ENCODE measurements around the gene SLC19A1. TPM values are rescaled to one million over a fixed set of nuclear protein-coding genes. Genes with fewer than 3 reads are reported as not detected.

SLC19A1 gene
- total RNA-seq, 4 donors from 2014 or later: 1.5 to 8.6 (median 5.3) TPM

GRCh38 chr21:45580181-45580575 is 37.9 kb upstream of the SLC19A1 start:
- TF ChIP-seq CTCF (IDR thresholded peaks at IDR 0.05) (no peak), POLR2AphosphoS5 (IDR thresholded peaks at IDR 0.05) (no peak), EP300 (IDR thresholded peaks at IDR 0.05) (no peak), POLR2A (IDR thresholded peaks at IDR 0.05) (no peak)
- H3K27ac ChIP-seq: no peak overlapping the region
- H3K9me3 ChIP-seq: peaks cover 0 to 13% (median 0%) of the 10 kb centered on the region in 3 donors
- H3K27me3 ChIP-seq: peaks cover 69% of the 10 kb centered on the region
- H3K4me1 ChIP-seq: no peaks in the 10 kb centered on the region
- WGBS, 2 donors (ENCODE audit: low coverage in 1 of 2): 94% methylated on average over 2 of the region's 8 CpGs; no CpG with 5 or more reads in 1 of the 2 donors
- H3K36me3 ChIP-seq: no peaks in the 10 kb centered on the region
- ATAC-seq: no peak
- H3K4me3 ChIP-seq: no peak overlapping the region

GRCh38 chr21:45579383-45580180 is 37.3 kb upstream of the SLC19A1 start:
- Histone ChIP-seq H3K9me3 (peaks cover 0 to 8% (median 0%) of the 10 kb centered on the region in 3 donors), H3K27ac (no peak overlapping the region), H3K4me3 (no peak overlapping the region), H3K36me3 (no peaks in the 10 kb centered on the region), H3K27me3 (peaks cover 64% of the 10 kb centered on the region), H3K4me1 (no peaks in the 10 kb centered on the region)
- TF ChIP-seq CTCF (IDR thresholded peaks at IDR 0.05): no peak
- TF ChIP-seq POLR2AphosphoS5 (IDR thresholded peaks at IDR 0.05): no peak
- no peak for TF ChIP-seq POLR2A (IDR thresholded peaks at IDR 0.05)
- no peak for TF ChIP-seq EP300 (IDR thresholded peaks at IDR 0.05)
- no peak for ATAC-seq
- WGBS, 2 donors (ENCODE audit: low coverage in 1 of 2): 40 to 100% methylated on average over 1 of the region's 29 CpGs

GRCh38 chr21:45578811-45579381 is 36.7 kb upstream of the SLC19A1 start:
- H3K4me1 ChIP-seq: no peaks in the 10 kb centered on the region
- no peak for ATAC-seq
- no peak for TF ChIP-seq EP300 (IDR thresholded peaks at IDR 0.05)
- no peak for TF ChIP-seq POLR2A (IDR thresholded peaks at IDR 0.05)
- H3K36me3 ChIP-seq: no peaks in the 10 kb centered on the region
- peaks cover 57% of the 10 kb centered on the region for H3K27me3 ChIP-seq
- 95% methylated on average over 4 of the region's 21 CpGs; no CpG with 5 or more reads in 1 of the 2 donors for WGBS, 2 donors (ENCODE audit: low coverage in 1 of 2)
- H3K9me3 ChIP-seq: peaks cover 0 to 1% (median 0%) of the 10 kb centered on the region in 3 donors
- no peak overlapping the region for H3K27ac ChIP-seq
- H3K4me3 ChIP-seq: no peak overlapping the region

GRCh38 chr21:45578176-45578801 is 36.0 kb upstream of the SLC19A1 start:
- peaks cover 51% of the 10 kb centered on the region for H3K27me3 ChIP-seq
- no peak overlapping the region for H3K27ac ChIP-seq
- H3K9me3 ChIP-seq: no peaks in the 10 kb centered on the region
- no peak for ATAC-seq
- no peak overlapping the region for H3K4me3 ChIP-seq
- H3K4me1 ChIP-seq: no peaks in the 10 kb centered on the region
- TF ChIP-seq CTCF (IDR thresholded peaks at IDR 0.05) (no peak), POLR2A (IDR thresholded peaks at IDR 0.05) (no peak), EP300 (IDR thresholded peaks at IDR 0.05) (no peak), POLR2AphosphoS5 (IDR thresholded peaks at IDR 0.05) (no peak)
- 60 to 90% methylated on average over 1 to 3 of the region's 21 CpGs for WGBS, 2 donors (ENCODE audit: low coverage in 1 of 2)
- H3K36me3 ChIP-seq: no peaks in the 10 kb centered on the region

GRCh38 chr21:45577801-45578175 is 35.5 kb upstream of the SLC19A1 start:
- no peak overlapping the region for H3K27ac ChIP-seq
- no peak for ATAC-seq
- WGBS, 2 donors (ENCODE audit: low coverage in 1 of 2): 73% methylated on average over 3 of the region's 12 CpGs; no CpG with 5 or more reads in 1 of the 2 donors
- H3K4me1 ChIP-seq: no peaks in the 10 kb centered on the region
- TF ChIP-seq POLR2AphosphoS5 (IDR thresholded peaks at IDR 0.05): no peak
- no peak for TF ChIP-seq CTCF (IDR thresholded peaks at IDR 0.05)
- TF ChIP-seq POLR2A (IDR thresholded peaks at IDR 0.05): no peak
- no peak for TF ChIP-seq EP300 (IDR thresholded peaks at IDR 0.05)
- H3K4me3 ChIP-seq: no peak overlapping the region
- no peaks in the 10 kb centered on the region for H3K9me3 ChIP-seq
- H3K27me3 ChIP-seq: peaks cover 50% of the 10 kb centered on the region
- no peaks in the 10 kb centered on the region for H3K36me3 ChIP-seq
